GM06990 (cell line): ENCODE results near the gene HAUS8.

Source experiments
- DNase-seq: peaks from one replicate; pipeline ENCODE4 v3.0.0-alpha.2; 2011; ENCODE audit not compliant: insufficient read length; ENCODE audit errors: extremely low read depth
- H3K27me3 ChIP-seq: replicated peaks from 2 replicates; pipeline ENCODE4 v1.6.0; 2011; ENCODE audit warnings: low read length; ENCODE audit not compliant: control insufficient read depth, insufficient read depth
- H3K36me3 ChIP-seq: 2 replicates; pipeline ENCODE4 v1.5.1; 2011; ENCODE audit warnings: low read length; ENCODE audit not compliant: control insufficient read depth, insufficient read depth
- H3K4me3 ChIP-seq: replicated peaks from 2 replicates; pipeline ENCODE4 v1.5.1; 2011; ENCODE audit warnings: low read depth, mild to moderate bottlenecking, control low read depth, low read length
- TF ChIP-seq, protein P1 (sequence below): IDR thresholded peaks from 2 replicates; pipeline ENCODE4 v1.5.1; 2011; ENCODE audit warnings: low read length, control low read depth, mild to moderate bottlenecking, inconsistent platforms; ENCODE audit not compliant: insufficient read depth, poor library complexity, severe bottlenecking

The HAUS8 gene

GRCh38 chr19:17116996-17117702 lies 41.9 kb upstream of the HAUS8 start:
- peaks cover 34% of the 10 kb centered on the region for H3K36me3 ChIP-seq
- no peaks in the 10 kb centered on the region for H3K27me3 ChIP-seq
- TF ChIP-seq, protein P1, sequence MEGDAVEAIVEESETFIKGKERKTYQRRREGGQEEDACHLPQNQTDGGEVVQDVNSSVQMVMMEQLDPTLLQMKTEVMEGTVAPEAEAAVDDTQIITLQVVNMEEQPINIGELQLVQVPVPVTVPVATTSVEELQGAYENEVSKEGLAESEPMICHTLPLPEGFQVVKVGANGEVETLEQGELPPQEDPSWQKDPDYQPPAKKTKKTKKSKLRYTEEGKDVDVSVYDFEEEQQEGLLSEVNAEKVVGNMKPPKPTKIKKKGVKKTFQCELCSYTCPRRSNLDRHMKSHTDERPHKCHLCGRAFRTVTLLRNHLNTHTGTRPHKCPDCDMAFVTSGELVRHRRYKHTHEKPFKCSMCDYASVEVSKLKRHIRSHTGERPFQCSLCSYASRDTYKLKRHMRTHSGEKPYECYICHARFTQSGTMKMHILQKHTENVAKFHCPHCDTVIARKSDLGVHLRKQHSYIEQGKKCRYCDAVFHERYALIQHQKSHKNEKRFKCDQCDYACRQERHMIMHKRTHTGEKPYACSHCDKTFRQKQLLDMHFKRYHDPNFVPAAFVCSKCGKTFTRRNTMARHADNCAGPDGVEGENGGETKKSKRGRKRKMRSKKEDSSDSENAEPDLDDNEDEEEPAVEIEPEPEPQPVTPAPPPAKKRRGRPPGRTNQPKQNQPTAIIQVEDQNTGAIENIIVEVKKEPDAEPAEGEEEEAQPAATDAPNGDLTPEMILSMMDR = no peak
- peak; percentile 24 for DNase-seq
- H3K4me3 ChIP-seq = no peak overlapping the region

- no peaks in the 10 kb centered on the region for H3K27me3 ChIP-seq
- no peak for DNase-seq
- TF ChIP-seq, protein P1 = no peak
Measured at GRCh38 chr19:17114414-17114831, 39.2 kb upstream of the HAUS8 start.

DNA sequence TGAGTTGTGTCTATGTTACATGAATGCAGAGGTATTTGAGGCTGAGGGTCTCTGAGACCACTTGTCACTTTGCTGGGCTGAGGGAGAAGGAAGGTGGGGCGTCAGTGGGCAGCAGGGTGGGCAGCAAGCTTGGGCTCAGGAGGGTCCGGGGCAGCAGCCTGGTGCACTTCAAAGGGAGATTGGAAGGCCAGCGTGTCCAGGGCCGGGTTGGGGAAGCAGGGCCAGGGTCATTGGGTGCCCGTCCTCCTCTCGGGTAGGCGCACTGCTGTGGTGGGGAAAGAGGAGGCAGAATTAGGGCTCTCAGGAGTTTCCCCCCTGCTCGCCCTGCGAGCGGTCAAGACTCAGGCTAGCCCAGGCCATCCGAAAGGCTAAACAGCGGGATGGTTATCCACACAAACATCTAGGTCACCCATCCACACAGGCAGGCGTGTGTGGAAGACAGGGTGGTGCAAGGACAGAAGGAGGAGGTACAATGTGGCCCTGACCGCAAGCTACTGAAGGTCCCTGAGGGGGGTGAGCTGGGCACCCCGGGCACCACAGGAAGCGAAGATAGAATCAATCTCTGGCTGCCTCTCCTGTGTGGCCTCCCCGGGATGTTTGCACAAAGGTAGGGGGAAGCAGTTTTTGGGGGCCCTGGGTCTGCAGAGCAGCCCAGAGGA lies 38.0 kb upstream of the HAUS8 start:
- no peaks in the 10 kb centered on the region for H3K27me3 ChIP-seq
- TF ChIP-seq, protein P1 = no peak
- peaks cover 44% of the 10 kb centered on the region for H3K36me3 ChIP-seq
- no peak for DNase-seq
- no peak overlapping the region for H3K4me3 ChIP-seq

More at GRCh38 chr19:17114414-17114831, 39.2 kb upstream of the HAUS8 start:
- peaks cover 47% of the 10 kb centered on the region for H3K36me3 ChIP-seq
- H3K4me3 ChIP-seq = no peak overlapping the region

- TF ChIP-seq, protein P1 = no peak
- DNase-seq = no peak
- no peak overlapping the region for H3K4me3 ChIP-seq
- H3K36me3 ChIP-seq = peaks cover 45% of the 10 kb centered on the region
- H3K27me3 ChIP-seq = no peaks in the 10 kb centered on the region
Measured at GRCh38 chr19:17112700-17113099, 37.4 kb upstream of the HAUS8 start.

GRCh38 chr19:17112271-17112670 lies 37.0 kb upstream of the HAUS8 start:
- Histone ChIP-seq H3K4me3 (no peak overlapping the region), H3K27me3 (no peaks in the 10 kb centered on the region), H3K36me3 (peaks cover 45% of the 10 kb centered on the region)
- DNase-seq = no peak
- TF ChIP-seq, protein P1 = no peak
